H9 (cell line): Measurements from ENCODE around the gene MGARP. TPM values are rescaled to one million over a fixed set of nuclear protein-coding genes. Genes with fewer than 3 reads are reported as not detected.

Source experiments
- DNase-seq: peaks from one replicate; pipeline ENCODE4 v3.0.0-alpha.2; 2017
- H2AFZ ChIP-seq: one replicate; pipeline ENCODE4 v1.6.1; 2013; ENCODE audit warnings: mild to moderate bottlenecking, low read length, control low read depth, moderate library complexity
- H2AK5ac ChIP-seq: 2 replicates; pipeline ENCODE4 v1.6.1; 2013; ENCODE audit warnings: low read length, control low read depth, mixed read lengths; ENCODE audit not compliant: insufficient read length
- H2BK120ac ChIP-seq: one replicate; pipeline ENCODE4 v1.6.1; 2013; ENCODE audit warnings: low read depth, mild to moderate bottlenecking, low read length, control low read depth, inconsistent platforms; ENCODE audit not compliant: poor library complexity, severe bottlenecking
- H2BK12ac ChIP-seq: 2 replicates; pipeline ENCODE4 v1.6.1; 2013; ENCODE audit warnings: low read length, control low read depth, mixed read lengths, low read depth; ENCODE audit not compliant: insufficient read length
- H2BK15ac ChIP-seq: 2 replicates; pipeline ENCODE4 v1.6.1; 2013; ENCODE audit warnings: low read depth, low read length, control low read depth
- H2BK20ac ChIP-seq: one replicate; pipeline ENCODE4 v1.6.1; 2013; ENCODE audit warnings: low read depth, mild to moderate bottlenecking, low read length, control low read depth, inconsistent platforms; ENCODE audit not compliant: poor library complexity, severe bottlenecking
- H2BK5ac ChIP-seq: 2 replicates; pipeline ENCODE4 v1.6.1; 2013; ENCODE audit warnings: low read length, control low read depth, mixed read lengths; ENCODE audit not compliant: insufficient read length
- H3K14ac ChIP-seq: 2 replicates; pipeline ENCODE4 v1.6.1; 2013; ENCODE audit warnings: low read length, control low read depth; ENCODE audit not compliant: insufficient read depth
- H3K18ac ChIP-seq: 2 replicates; pipeline ENCODE4 v1.6.1; 2013; ENCODE audit warnings: low read depth, mild to moderate bottlenecking, mixed read lengths, low read length, control low read depth; ENCODE audit not compliant: insufficient read length
- H3K23ac ChIP-seq: 2 replicates; pipeline ENCODE4 v1.6.1; 2013; ENCODE audit warnings: low read length, control low read depth, mixed read lengths, low read depth; ENCODE audit not compliant: insufficient read length
- H3K23me2 ChIP-seq: 2 replicates; pipeline ENCODE4 v1.6.1; 2013; ENCODE audit warnings: low read depth, mild to moderate bottlenecking, mixed read lengths, low read length, control low read depth; ENCODE audit not compliant: insufficient read length, poor library complexity, severe bottlenecking
- H3K27ac ChIP-seq: 2 replicates; pipeline ENCODE4 v1.5.1; 2013; ENCODE audit warnings: low read length, control low read depth, mixed read lengths, low read depth; ENCODE audit not compliant: insufficient read length
- H3K27me3 ChIP-seq: 2 replicates; pipeline ENCODE4 v1.6.1; 2013; ENCODE audit warnings: low read length, control low read depth, inconsistent platforms; ENCODE audit not compliant: insufficient read depth
- H3K4ac ChIP-seq: 2 replicates; pipeline ENCODE4 v1.6.1; 2013; ENCODE audit warnings: low read depth, mild to moderate bottlenecking, control low read depth, inconsistent platforms, low read length, moderate library complexity
- H3K4me1 ChIP-seq: 2 replicates; pipeline ENCODE4 v1.6.1; 2013; ENCODE audit warnings: low read length, control low read depth, inconsistent platforms; ENCODE audit not compliant: insufficient read depth
- H3K4me2 ChIP-seq: 2 replicates; pipeline ENCODE4 v1.6.1; 2013; ENCODE audit warnings: low read length, control low read depth, mixed read lengths; ENCODE audit not compliant: insufficient read length, insufficient read depth
- H3K56ac ChIP-seq: 2 replicates; pipeline ENCODE4 v1.6.1; 2013; ENCODE audit warnings: low read depth, mild to moderate bottlenecking, mixed read lengths, low read length, control low read depth; ENCODE audit not compliant: insufficient read length
- H3K79me1 ChIP-seq: 2 replicates; pipeline ENCODE4 v1.6.1; 2013; ENCODE audit warnings: low read depth, mild to moderate bottlenecking, moderate library complexity, low read length, control low read depth, inconsistent platforms; ENCODE audit not compliant: insufficient read depth, poor library complexity, severe bottlenecking
- H3K79me2 ChIP-seq: 2 replicates; pipeline ENCODE4 v1.6.1; 2013; ENCODE audit warnings: low read length, control low read depth, inconsistent platforms; ENCODE audit not compliant: insufficient read depth
- H3K9ac ChIP-seq: 2 replicates; pipeline ENCODE4 v1.6.1; 2013; ENCODE audit warnings: low read length, control low read depth, mixed read lengths; ENCODE audit not compliant: insufficient read length; ENCODE audit errors: extremely low read depth
- H3K9me3 ChIP-seq: one replicate; pipeline ENCODE4 v1.6.1; 2013; ENCODE audit warnings: low read depth, low read length, inconsistent platforms; ENCODE audit not compliant: control insufficient read depth
- H3T11ph ChIP-seq: one replicate; pipeline ENCODE4 v1.6.1; 2013; ENCODE audit warnings: mild to moderate bottlenecking, low read length, control low read depth, inconsistent platforms
- H4K20me1 ChIP-seq: one replicate; pipeline ENCODE4 v1.6.1; 2013; ENCODE audit not compliant: control insufficient read depth, insufficient read length, insufficient read depth
- H4K5ac ChIP-seq: 2 replicates; pipeline ENCODE4 v1.6.1; 2013; ENCODE audit warnings: low read depth, mild to moderate bottlenecking, mixed read lengths, low read length, control low read depth; ENCODE audit not compliant: insufficient read length
- H4K8ac ChIP-seq: replicated peaks from 2 replicates; pipeline ENCODE4 v1.6.1; 2013; ENCODE audit warnings: low read length, control low read depth, mixed read lengths, low read depth; ENCODE audit not compliant: insufficient read length
- H4K91ac ChIP-seq: 2 replicates; pipeline ENCODE4 v1.6.1; 2013; ENCODE audit warnings: low read depth, mild to moderate bottlenecking, moderate library complexity, mixed read lengths, low read length, control low read depth; ENCODE audit not compliant: insufficient read length
- H3K27ac Mint-ChIP-seq, 3 experiments: 2 replicates in 2 of 3; 3 replicates in 1 of 3; pipeline ENCODE4 v1.8.0; 2020 to 2021; ENCODE audit warnings: mixed read lengths in 3 of 3, mild to moderate bottlenecking in 1 of 3, moderate library complexity in 1 of 3
- H3K27me3 Mint-ChIP-seq: 2 replicates; pipeline ENCODE4 v1.8.0; 2021; ENCODE audit warnings: low read depth, mild to moderate bottlenecking, moderate library complexity, mixed read lengths
- H3K36me3 Mint-ChIP-seq, 3 experiments: 2 replicates in 2 of 3; 3 replicates in 1 of 3; pipeline ENCODE4 v1.8.0; 2020 to 2021; ENCODE audit warnings: low read depth in 3 of 3, mixed read lengths in 3 of 3; ENCODE audit not compliant: insufficient read depth in 1 of 3
- H3K4me1 Mint-ChIP-seq, 2 experiments: 2 replicates each; pipeline ENCODE4 v1.8.0; 2020; ENCODE audit warnings: mixed read lengths in 2 of 2
- H3K4me3 Mint-ChIP-seq, 2 experiments: 2 replicates in 1 of 2; 3 replicates in 1 of 2; pipeline ENCODE4 v1.8.0; 2020 to 2021; ENCODE audit warnings: mild to moderate bottlenecking in 2 of 2, mixed read lengths in 2 of 2, moderate library complexity in 1 of 2
- H3K9me3 Mint-ChIP-seq, 2 experiments: 2 replicates in 1 of 2; 3 replicates in 1 of 2; pipeline ENCODE4 v1.8.0; 2020; ENCODE audit warnings: mild to moderate bottlenecking in 2 of 2, mixed read lengths in 2 of 2, moderate library complexity in 1 of 2
- CTCF ChIP-seq: fragments of 200-600 bp; sonication (generic); conservative IDR thresholded peaks from 3 replicates; pipeline ENCODE4 v1.8.0; 2021; ENCODE audit warnings: antibody characterized with exemption, mild to moderate bottlenecking
- total RNA-seq: library from RNA; stranded (reverse); gene quantifications from 2 replicates; pipeline ENCODE4 v1.2.1, GENCODE V29; 2021

MGARP gene
- total RNA-seq, 1 experiment from 2014 or later, result 4.0 TPM

GRCh38 chr4:139282721-139283075 lies 2.7 kb upstream of the MGARP start:
- Histone ChIP-seq H2BK5ac (no peak overlapping the region), H4K5ac (no peak overlapping the region), H3K23ac (no peak overlapping the region), H2BK15ac (no peak overlapping the region), H4K8ac (no peak overlapping the region), H4K20me1 (no peaks in the 10 kb centered on the region), H2AK5ac (no peak overlapping the region), H3K18ac (no peak overlapping the region), H3K27ac (no peak overlapping the region), H4K91ac (no peak overlapping the region), H2BK20ac (no peak overlapping the region), H3K4me2 (no peak overlapping the region), H2BK12ac (no peak overlapping the region), H2BK120ac (no peak overlapping the region), H3K4me1 (no peaks in the 10 kb centered on the region), H3K23me2 (peaks cover 4% of the 10 kb centered on the region), H3K79me1 (no peaks in the 10 kb centered on the region), H3K14ac (no peak overlapping the region), H3K9ac (no peak overlapping the region), H3K4ac (no peak overlapping the region), H2AFZ (no peak overlapping the region), H3K27me3 (peaks cover 12% of the 10 kb centered on the region; the same call in 1 of the 2 replicates), H3K56ac (no peak overlapping the region), H3K79me2 (no peaks in the 10 kb centered on the region), H3T11ph (no peak overlapping the region), H3K9me3 (no peaks in the 10 kb centered on the region)
- H3K4me3 Mint-ChIP-seq, result no peak overlapping the region
- DNase-seq, result no peak
- peaks cover 5 to 6% of the 10 kb centered on the region in 2 experiments; a peak in 3 of 5 replicates for H3K9me3 Mint-ChIP-seq
- peaks cover 36% of the 10 kb centered on the region for H3K27me3 Mint-ChIP-seq
- no peak for TF ChIP-seq CTCF
- H3K4me1 Mint-ChIP-seq, result peaks cover 11 to 14% of the 10 kb centered on the region in 2 experiments
- peaks cover 0 to 8% (median 6%) of the 10 kb centered on the region in 3 experiments; a peak in 5 of 7 replicates for H3K36me3 Mint-ChIP-seq
- H3K27ac Mint-ChIP-seq, result no peak overlapping the region
